Measurements from ENCODE around the gene TET2. TPM values are rescaled to one million over a fixed set of nuclear protein-coding genes. Genes with fewer than 3 reads are reported as not detected.
"Not testable (repeated sequence)": the region's sequence is repeated elsewhere in the genome, so short reads cannot be mapped to it uniquely, and the experiment has no call there.

The TET2 gene
- total and polyA plus RNA-seq, 2 donors from 2014 or later, result 1.8 to 31.5 TPM

GRCh38 chr4:105288121-105288520 is 141.4 kb downstream of the TET2 start:
- no peak for DNase-seq
- intact Hi-C loops (cut with DNase I), result no loop called here
- no peaks in the 10 kb centered on the region for H3K4me1 ChIP-seq (ENCODE audit: control insufficient read depth in 2 of 3, insufficient read depth in 2 of 3, low read depth in 1 of 3, low read length in 3 of 3)
- TF ChIP-seq CTCF (IDR thresholded peaks at IDR 0.05; ENCODE audit: borderline replicate concordance, extremely low read depth, insufficient read depth), result no peak
- no peak overlapping the region for H3K4me3 ChIP-seq (ENCODE audit: low read length in 3 of 3)
- H3K36me3 ChIP-seq (ENCODE audit: control insufficient read depth in 2 of 3, insufficient read depth in 3 of 3, low read length in 3 of 3), result no peaks in the 10 kb centered on the region
- no peak overlapping the region for H3K9ac ChIP-seq (ENCODE audit: low read length in 3 of 3)
- no peak overlapping the region for H3K27ac ChIP-seq (ENCODE audit: low read depth in 2 of 2, low read length in 2 of 2)
- FAIRE-seq, result no peak
- no peaks in the 10 kb centered on the region for H3K9me3 ChIP-seq (ENCODE audit: control insufficient read depth in 2 of 3, insufficient read depth in 1 of 3, low read length in 3 of 3)
- H3K27me3 ChIP-seq (ENCODE audit: control insufficient read depth, insufficient read depth, low read length), result no peaks in the 10 kb centered on the region

- H3K9ac ChIP-seq (ENCODE audit: low read length in 3 of 3), result no peak overlapping the region
- TF ChIP-seq CTCF (IDR thresholded peaks at IDR 0.05; ENCODE audit: borderline replicate concordance, extremely low read depth, insufficient read depth), result no peak
- no peak overlapping the region for H3K27ac ChIP-seq (ENCODE audit: low read depth in 2 of 2, low read length in 2 of 2)
- intact Hi-C loops (cut with DNase I), result no loop called here
- DNase-seq (no peak), FAIRE-seq (no peak)
- no peaks in the 10 kb centered on the region for H3K4me1 ChIP-seq (ENCODE audit: control insufficient read depth in 2 of 3, insufficient read depth in 2 of 3, low read depth in 1 of 3, low read length in 3 of 3)
- no peak overlapping the region for H3K4me3 ChIP-seq (ENCODE audit: low read length in 3 of 3)
- no peaks in the 10 kb centered on the region for H3K27me3 ChIP-seq (ENCODE audit: control insufficient read depth, insufficient read depth, low read length)
- no peaks in the 10 kb centered on the region for H3K36me3 ChIP-seq (ENCODE audit: control insufficient read depth in 2 of 3, insufficient read depth in 3 of 3, low read length in 3 of 3)
- H3K9me3 ChIP-seq (ENCODE audit: control insufficient read depth in 2 of 3, insufficient read depth in 1 of 3, low read length in 3 of 3), result no peaks in the 10 kb centered on the region
Measured at GRCh38 chr4:105291925-105292324, 145.2 kb downstream of the TET2 start.

GRCh38 chr4:105293360-105293759 is 146.7 kb downstream of the TET2 start:
- intact Hi-C loops (cut with DNase I), result no loop called here
- Histone ChIP-seq H3K4me1 (ENCODE audit: control insufficient read depth in 2 of 3, insufficient read depth in 2 of 3, low read depth in 1 of 3, low read length in 3 of 3) (no peaks in the 10 kb centered on the region), H3K27me3 (ENCODE audit: control insufficient read depth, insufficient read depth, low read length) (no peaks in the 10 kb centered on the region), H3K9me3 (ENCODE audit: control insufficient read depth in 2 of 3, insufficient read depth in 1 of 3, low read length in 3 of 3) (no peaks in the 10 kb centered on the region), H3K36me3 (ENCODE audit: control insufficient read depth in 2 of 3, insufficient read depth in 3 of 3, low read length in 3 of 3) (no peaks in the 10 kb centered on the region), H3K27ac (ENCODE audit: low read depth in 2 of 2, low read length in 2 of 2) (no peak overlapping the region), H3K9ac (ENCODE audit: low read length in 3 of 3) (no peak overlapping the region), H3K4me3 (ENCODE audit: low read length in 3 of 3) (no peak overlapping the region)
- DNase-seq, result no peak
- TF ChIP-seq CTCF (IDR thresholded peaks at IDR 0.05; ENCODE audit: borderline replicate concordance, extremely low read depth, insufficient read depth), result no peak
- no peak for FAIRE-seq

- DNase-seq (no peak), FAIRE-seq (no peak)
- Histone ChIP-seq H3K4me1 (ENCODE audit: control insufficient read depth in 2 of 3, insufficient read depth in 2 of 3, low read depth in 1 of 3, low read length in 3 of 3) (no peaks in the 10 kb centered on the region), H3K9me3 (ENCODE audit: control insufficient read depth in 2 of 3, insufficient read depth in 1 of 3, low read length in 3 of 3) (no peaks in the 10 kb centered on the region), H3K27me3 (ENCODE audit: control insufficient read depth, insufficient read depth, low read length) (no peaks in the 10 kb centered on the region), H3K27ac (ENCODE audit: low read depth in 2 of 2, low read length in 2 of 2) (no peak overlapping the region), H3K36me3 (ENCODE audit: control insufficient read depth in 2 of 3, insufficient read depth in 3 of 3, low read length in 3 of 3) (no peaks in the 10 kb centered on the region), H3K9ac (ENCODE audit: low read length in 3 of 3) (no peak overlapping the region), H3K4me3 (ENCODE audit: low read length in 3 of 3) (no peak overlapping the region)
- TF ChIP-seq CTCF (IDR thresholded peaks at IDR 0.05; ENCODE audit: borderline replicate concordance, extremely low read depth, insufficient read depth), result no peak
- intact Hi-C loops (cut with DNase I), result no loop called here
Measured at GRCh38 chr4:105296672-105297071, 150.0 kb downstream of the TET2 start.

GRCh38 chr4:105299027-105299426 is 152.4 kb downstream of the TET2 start:
- H3K4me3 ChIP-seq (ENCODE audit: low read length in 3 of 3); DNase-seq; H3K27ac ChIP-seq (ENCODE audit: low read depth in 2 of 2, low read length in 2 of 2); intact Hi-C loops (cut with DNase I); H3K9ac ChIP-seq (ENCODE audit: low read length in 3 of 3); H3K36me3 ChIP-seq (ENCODE audit: control insufficient read depth in 2 of 3, insufficient read depth in 3 of 3, low read length in 3 of 3); H3K4me1 ChIP-seq (ENCODE audit: control insufficient read depth in 2 of 3, insufficient read depth in 2 of 3, low read depth in 1 of 3, low read length in 3 of 3); H3K27me3 ChIP-seq (ENCODE audit: control insufficient read depth, insufficient read depth, low read length); H3K9me3 ChIP-seq (ENCODE audit: control insufficient read depth in 2 of 3, insufficient read depth in 1 of 3, low read length in 3 of 3); FAIRE-seq: not testable (repeated sequence)
